HepG2 (cell line): ENCODE measurements around the gene DLX3. TPM values are rescaled to one million over a fixed set of nuclear protein-coding genes. Genes with fewer than 3 reads are reported as not detected.

Source experiments
- ARNT2 ChIP-seq: sonication (generic); formaldehyde crosslinking; IDR thresholded peaks from 2 replicates; pipeline ENCODE4 v1.8.0; 2022; ENCODE audit warnings: mild to moderate bottlenecking, low read depth, missing genetic modification reagents, moderate library complexity
- CAMTA2 ChIP-seq: sonication (generic); formaldehyde crosslinking; IDR thresholded peaks from 2 replicates; pipeline ENCODE4 v1.4.0; 2020; ENCODE audit warnings: mild to moderate bottlenecking, missing genetic modification reagents, borderline replicate concordance
- HDAC2 ChIP-seq: sonication (generic); formaldehyde crosslinking; IDR thresholded peaks from 2 replicates; pipeline ENCODE4 v1.4.0; 2020; ENCODE audit warnings: missing genetic modification reagents
- KAT8 ChIP-seq: IDR thresholded peaks from 2 replicates; pipeline ENCODE4 v1.6.1; 2016; ENCODE audit warnings: missing genetic modification reagents, missing compliant biosample characterization
- MAFF ChIP-seq: IDR thresholded peaks from 2 replicates; pipeline ENCODE4 v1.6.1; 2011; ENCODE audit warnings: low read depth, low read length, improper control_type of control experiment
- NFATC3 ChIP-seq: sonication (generic); formaldehyde crosslinking; IDR thresholded peaks from 2 replicates; pipeline ENCODE4 v1.5.1; 2020; ENCODE audit warnings: mild to moderate bottlenecking, missing genetic modification reagents
- TEAD3 ChIP-seq: optimal IDR thresholded peaks from 2 replicates; pipeline ENCODE3; 2016; ENCODE audit warnings: borderline replicate concordance
- ZBTB20 ChIP-seq: sonication (generic); formaldehyde crosslinking; IDR thresholded peaks from 2 replicates; pipeline ENCODE4 v1.8.1; 2023; ENCODE audit warnings: missing genetic modification reagents, low read depth, mild to moderate bottlenecking, borderline replicate concordance
- ZFP91 ChIP-seq: sonication (generic); formaldehyde crosslinking; IDR thresholded peaks from 2 replicates; pipeline ENCODE4 v1.9.0; 2022; ENCODE audit warnings: missing genetic modification reagents, mild to moderate bottlenecking, borderline replicate concordance
- ZFX ChIP-seq: sonication (generic); formaldehyde crosslinking; IDR thresholded peaks from 2 replicates; pipeline ENCODE4 v1.4.0; 2020; ENCODE audit warnings: mild to moderate bottlenecking, low read depth, missing genetic modification reagents, moderate library complexity
- ZNF567 ChIP-seq: sonication (generic); formaldehyde crosslinking; IDR thresholded peaks from 2 replicates; pipeline ENCODE4 v1.8.1; 2023; ENCODE audit warnings: mild to moderate bottlenecking, missing genetic modification reagents, borderline replicate concordance
- ZNF639 ChIP-seq: conservative IDR thresholded peaks from 2 replicates; pipeline ENCODE4 v1.6.1; 2018; ENCODE audit warnings: missing genetic modification reagents
- ZSCAN9 ChIP-seq: IDR thresholded peaks from 2 replicates; pipeline ENCODE4 v1.6.1; 2016; ENCODE audit warnings: borderline replicate concordance
- polyA plus RNA-seq, 8 experiments: library from polyadenylated mRNA; depleted of rRNA in 3 of 8; stranded (reverse) in 7 of 8; unstranded in 1 of 8; fragments of >200 nt; fragmentation: Illumina TruSeq in 4 of 8; extraction: Trizol in 4 of 8; gene quantifications; 2 replicates each; pipeline versions ENCODE4 v1.2.1 to v1.2.3, GENCODE V29; 2011 to 2016; ENCODE audit warnings: low read depth in 4 of 8, missing spikeins in 1 of 8, mixed read lengths in 1 of 8; ENCODE audit not compliant: insufficient read depth in 1 of 8
- total RNA-seq, 5 experiments: library from RNA; depleted of rRNA; stranded (reverse); fragments of >200 nt; fragmentation: Illumina TruSeq; extraction: Trizol; gene quantifications; 2 replicates each; pipeline ENCODE4 v1.2.3, GENCODE V29; 2016; ENCODE audit warnings: low read depth in 1 of 5
- TF ChIP-seq, protein P1 (sequence below): sonication (generic); formaldehyde crosslinking; IDR thresholded peaks from 2 replicates; pipeline ENCODE4 v1.5.0; 2020; ENCODE audit warnings: mild to moderate bottlenecking, missing genetic modification reagents, borderline replicate concordance
- TF ChIP-seq, protein P2 (sequence below): sonication (generic); formaldehyde crosslinking; conservative IDR thresholded peaks from 2 replicates; pipeline ENCODE4 v1.4.0; 2020; ENCODE audit warnings: missing genetic modification reagents

DLX3 gene
- total and polyA plus RNA-seq, 2 of the 13 experiments (the other 11 are each of a cell fraction or from before 2014, with no cell fraction given): 0.03 TPM; not detected in 1

GRCh38 chr17:49993423-49994060, 1.5 kb downstream of the DLX3 start (continued):
- TF ChIP-seq, protein P1, sequence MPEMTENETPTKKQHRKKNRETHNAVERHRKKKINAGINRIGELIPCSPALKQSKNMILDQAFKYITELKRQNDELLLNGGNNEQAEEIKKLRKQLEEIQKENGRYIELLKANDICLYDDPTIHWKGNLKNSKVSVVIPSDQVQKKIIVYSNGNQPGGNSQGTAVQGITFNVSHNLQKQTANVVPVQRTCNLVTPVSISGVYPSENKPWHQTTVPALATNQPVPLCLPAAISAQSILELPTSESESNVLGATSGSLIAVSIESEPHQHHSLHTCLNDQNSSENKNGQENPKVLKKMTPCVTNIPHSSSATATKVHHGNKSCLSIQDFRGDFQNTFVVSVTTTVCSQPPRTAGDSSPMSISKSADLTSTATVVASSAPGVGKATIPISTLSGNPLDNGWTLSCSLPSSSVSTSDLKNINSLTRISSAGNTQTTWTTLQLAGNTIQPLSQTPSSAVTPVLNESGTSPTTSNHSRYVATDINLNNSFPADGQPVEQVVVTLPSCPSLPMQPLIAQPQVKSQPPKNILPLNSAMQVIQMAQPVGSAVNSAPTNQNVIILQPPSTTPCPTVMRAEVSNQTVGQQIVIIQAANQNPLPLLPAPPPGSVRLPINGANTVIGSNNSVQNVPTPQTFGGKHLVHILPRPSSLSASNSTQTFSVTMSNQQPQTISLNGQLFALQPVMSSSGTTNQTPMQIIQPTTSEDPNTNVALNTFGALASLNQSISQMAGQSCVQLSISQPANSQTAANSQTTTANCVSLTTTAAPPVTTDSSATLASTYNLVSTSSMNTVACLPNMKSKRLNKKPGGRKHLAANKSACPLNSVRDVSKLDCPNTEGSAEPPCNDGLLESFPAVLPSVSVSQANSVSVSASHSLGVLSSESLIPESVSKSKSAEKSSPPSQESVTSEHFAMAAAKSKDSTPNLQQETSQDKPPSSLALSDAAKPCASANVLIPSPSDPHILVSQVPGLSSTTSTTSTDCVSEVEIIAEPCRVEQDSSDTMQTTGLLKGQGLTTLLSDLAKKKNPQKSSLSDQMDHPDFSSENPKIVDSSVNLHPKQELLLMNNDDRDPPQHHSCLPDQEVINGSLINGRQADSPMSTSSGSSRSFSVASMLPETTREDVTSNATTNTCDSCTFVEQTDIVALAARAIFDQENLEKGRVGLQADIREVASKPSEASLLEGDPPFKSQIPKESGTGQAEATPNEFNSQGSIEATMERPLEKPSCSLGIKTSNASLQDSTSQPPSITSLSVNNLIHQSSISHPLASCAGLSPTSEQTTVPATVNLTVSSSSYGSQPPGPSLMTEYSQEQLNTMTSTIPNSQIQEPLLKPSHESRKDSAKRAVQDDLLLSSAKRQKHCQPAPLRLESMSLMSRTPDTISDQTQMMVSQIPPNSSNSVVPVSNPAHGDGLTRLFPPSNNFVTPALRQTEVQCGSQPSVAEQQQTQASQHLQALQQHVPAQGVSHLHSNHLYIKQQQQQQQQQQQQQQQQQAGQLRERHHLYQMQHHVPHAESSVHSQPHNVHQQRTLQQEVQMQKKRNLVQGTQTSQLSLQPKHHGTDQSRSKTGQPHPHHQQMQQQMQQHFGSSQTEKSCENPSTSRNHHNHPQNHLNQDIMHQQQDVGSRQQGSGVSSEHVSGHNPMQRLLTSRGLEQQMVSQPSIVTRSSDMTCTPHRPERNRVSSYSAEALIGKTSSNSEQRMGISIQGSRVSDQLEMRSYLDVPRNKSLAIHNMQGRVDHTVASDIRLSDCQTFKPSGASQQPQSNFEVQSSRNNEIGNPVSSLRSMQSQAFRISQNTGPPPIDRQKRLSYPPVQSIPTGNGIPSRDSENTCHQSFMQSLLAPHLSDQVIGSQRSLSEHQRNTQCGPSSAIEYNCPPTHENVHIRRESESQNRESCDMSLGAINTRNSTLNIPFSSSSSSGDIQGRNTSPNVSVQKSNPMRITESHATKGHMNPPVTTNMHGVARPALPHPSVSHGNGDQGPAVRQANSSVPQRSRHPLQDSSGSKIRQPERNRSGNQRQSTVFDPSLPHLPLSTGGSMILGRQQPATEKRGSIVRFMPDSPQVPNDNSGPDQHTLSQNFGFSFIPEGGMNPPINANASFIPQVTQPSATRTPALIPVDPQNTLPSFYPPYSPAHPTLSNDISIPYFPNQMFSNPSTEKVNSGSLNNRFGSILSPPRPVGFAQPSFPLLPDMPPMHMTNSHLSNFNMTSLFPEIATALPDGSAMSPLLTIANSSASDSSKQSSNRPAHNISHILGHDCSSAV (CRISPR knock-in tag): no peak
- TF ChIP-seq HDAC2 (CRISPR knock-in tag) (no peak), ZNF567 (CRISPR knock-in tag) (no peak), ZNF639 (CRISPR knock-in tag) (no peak), MAFF (no peak), KAT8 (CRISPR knock-in tag) (no peak), CAMTA2 (CRISPR knock-in tag) (no peak), ZSCAN9 (no peak), NFATC3 (CRISPR knock-in tag) (no peak), TEAD3 (peak; percentile 15), ZFX (peak; percentile 60; the same call in 1 of the 2 replicates), ZBTB20 (CRISPR knock-in tag) (no peak), ZFP91 (peak; percentile 51; the same call in 1 of the 2 replicates), ARNT2 (peak; percentile 49; the same call in 1 of the 2 replicates)
- TF ChIP-seq, protein P2, sequence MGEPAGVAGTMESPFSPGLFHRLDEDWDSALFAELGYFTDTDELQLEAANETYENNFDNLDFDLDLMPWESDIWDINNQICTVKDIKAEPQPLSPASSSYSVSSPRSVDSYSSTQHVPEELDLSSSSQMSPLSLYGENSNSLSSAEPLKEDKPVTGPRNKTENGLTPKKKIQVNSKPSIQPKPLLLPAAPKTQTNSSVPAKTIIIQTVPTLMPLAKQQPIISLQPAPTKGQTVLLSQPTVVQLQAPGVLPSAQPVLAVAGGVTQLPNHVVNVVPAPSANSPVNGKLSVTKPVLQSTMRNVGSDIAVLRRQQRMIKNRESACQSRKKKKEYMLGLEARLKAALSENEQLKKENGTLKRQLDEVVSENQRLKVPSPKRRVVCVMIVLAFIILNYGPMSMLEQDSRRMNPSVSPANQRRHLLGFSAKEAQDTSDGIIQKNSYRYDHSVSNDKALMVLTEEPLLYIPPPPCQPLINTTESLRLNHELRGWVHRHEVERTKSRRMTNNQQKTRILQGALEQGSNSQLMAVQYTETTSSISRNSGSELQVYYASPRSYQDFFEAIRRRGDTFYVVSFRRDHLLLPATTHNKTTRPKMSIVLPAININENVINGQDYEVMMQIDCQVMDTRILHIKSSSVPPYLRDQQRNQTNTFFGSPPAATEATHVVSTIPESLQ (CRISPR knock-in tag): no peak
